COLO668 (cell line): ENCODE results near the gene SLC29A3.
"Not testable (repeated sequence)": the region's sequence is repeated elsewhere in the genome, so short reads cannot be mapped to it uniquely, and the experiment has no call there.

ENCODE experiments used
- DNase-seq: peaks from one replicate; lab custom pipeline; 2025; ENCODE audit not compliant: unreplicated experiment; lab: John Stamatoyannopoulos, UW

Gene SLC29A3

GRCh38 chr10:71283876-71284275 lies 35.2 kb upstream of the SLC29A3 start:
- no peak for DNase-seq

GRCh38 chr10:71284544-71285179 lies 34.4 kb upstream of the SLC29A3 start:
- DNase-seq, result no peak

- peak; percentile 17 for DNase-seq
These were observed 33.9 kb upstream of the SLC29A3 start for GRCh38 chr10:71285180-71285545.

- DNase-seq, result no peak
These were observed 33.1 kb upstream of the SLC29A3 start for GRCh38 chr10:71285986-71286385.

GRCh38 chr10:71286521-71287294 lies 32.4 kb upstream of the SLC29A3 start:
- no peak for DNase-seq

GRCh38 chr10:71287456-71287855 lies 31.6 kb upstream of the SLC29A3 start:
- no peak for DNase-seq

GRCh38 chr10:71288461-71288860 lies 30.6 kb upstream of the SLC29A3 start:
- DNase-seq, result no peak

GRCh38 chr10:71289421-71290130 lies 29.5 kb upstream of the SLC29A3 start:
- no peak for DNase-seq

GRCh38 chr10:71290331-71290730 lies 28.7 kb upstream of the SLC29A3 start:
- DNase-seq, result no peak

GRCh38 chr10:71290806-71291527 lies 28.1 kb upstream of the SLC29A3 start:
- DNase-seq, result no peak

GRCh38 chr10:71291528-71291900 lies 27.5 kb upstream of the SLC29A3 start:
- no peak for DNase-seq

GRCh38 chr10:71292624-71293445 lies 26.2 kb upstream of the SLC29A3 start:
- DNase-seq, result no peak

GRCh38 chr10:71293446-71294084 lies 25.5 kb upstream of the SLC29A3 start:
- DNase-seq, result no peak

GRCh38 chr10:71294091-71294561 lies 24.9 kb upstream of the SLC29A3 start:
- no peak for DNase-seq

- DNase-seq, result no peak
These were observed 24.2 kb upstream of the SLC29A3 start for GRCh38 chr10:71294856-71295255.

GRCh38 chr10:71295641-71296040 lies 23.4 kb upstream of the SLC29A3 start:
- no peak for DNase-seq

GRCh38 chr10:71296086-71296485 lies 23.0 kb upstream of the SLC29A3 start:
- no peak for DNase-seq

- DNase-seq, result not testable (repeated sequence)
These were observed 22.2 kb upstream of the SLC29A3 start for GRCh38 chr10:71296811-71297210.

GRCh38 chr10:71297343-71297742 lies 21.7 kb upstream of the SLC29A3 start:
- peak; percentile 1 for DNase-seq
